Body of pancreas (tissue), 4 donors: Measurements from ENCODE around the gene TSPAN31. TPM values are rescaled to one million over a fixed set of nuclear protein-coding genes. Genes with fewer than 3 reads are reported as not detected.
"Not testable (repeated sequence)": the region's sequence is repeated elsewhere in the genome, so short reads cannot be mapped to it uniquely, and the experiment has no call there.

Experiments
- ATAC-seq: fragments of 150-250 bp; one replicate; pipeline ENCODE4 v1.9.1; 2016
- DNase-seq, 4 donors: peaks; one replicate each; pipeline ENCODE4 v3.0.0-alpha.2; 2019
- H3K27ac ChIP-seq, 4 donors: fragments of 200-600 bp; sonication (generic); 1 replicate in 3 of 4; 2 replicates in 1 of 4; pipeline versions ENCODE4 v1.5.1 to v1.6.1; 2016 to 2019; ENCODE audit warnings: mild to moderate bottlenecking in 1 of 4, mixed read lengths in 1 of 4, moderate library complexity in 1 of 4
- H3K27me3 ChIP-seq, 2 donors: fragments of 200-600 bp; sonication (generic); one replicate each; pipeline ENCODE4 v1.6.0; 2016; ENCODE audit warnings: mild to moderate bottlenecking in 1 of 2
- H3K36me3 ChIP-seq, 2 donors: fragments of 200-600 bp; sonication (generic); replicated peaks in 1 of 2; 2 replicates each; pipeline ENCODE4 v1.5.1; 2016; ENCODE audit warnings: low read depth in 2 of 2; ENCODE audit not compliant: insufficient read depth in 1 of 2
- H3K4me1 ChIP-seq: fragments of 200-600 bp; sonication (generic); one replicate; pipeline ENCODE4 v1.6.0; 2016
- H3K4me3 ChIP-seq, 2 donors: fragments of 200-600 bp; sonication (generic); 1 replicate in 1 of 2; 2 replicates in 1 of 2; pipeline ENCODE4 v1.5.1; 2016 to 2019
- H3K9me3 ChIP-seq, 3 donors: fragments of 200-600 bp; sonication (generic); 1 replicate in 2 of 3; 2 replicates in 1 of 3; pipeline ENCODE4 v1.5.1; 2016
- POLR2A ChIP-seq, 3 donors: fragments of 450-650 bp; IDR thresholded peaks; one replicate each; pipeline ENCODE4 v1.6.1; 2016; ENCODE audit warnings: antibody characterized with exemption in 3 of 3, mild to moderate bottlenecking in 2 of 3
- WGBS, 2 donors: methylation state at CpG; one replicate each; pipeline ENCODE4 v1.1.5; 2017; 5-methylcytosine and 5-hydroxymethylcytosine counted together
- intact Hi-C: fragments of 100-400 bp; cut with DNase I; formaldehyde crosslinking; loops from one replicate; pipeline ENCODE4 v1.15.1; 2023
- total RNA-seq, 2 donors: library from RNA; depleted of rRNA; stranded (reverse); fragments of >200 nt; gene quantifications; one replicate each; pipeline ENCODE4 v1.1.0, GENCODE V29; 2016
- TF ChIP-seq, protein P1 (sequence below), 7 experiments: fragments of 450-650 bp in 4 of 7; fragments of 200-600 bp in 3 of 7; sonication (generic) in 3 of 7; IDR thresholded peaks; one replicate each; pipeline ENCODE4 v1.5.1; 2016 to 2019; ENCODE audit warnings: antibody characterized with exemption in 7 of 7

The TSPAN31 gene
- total RNA-seq, 2 donors from 2014 or later, result 33.7 to 36.9 TPM

DNA sequence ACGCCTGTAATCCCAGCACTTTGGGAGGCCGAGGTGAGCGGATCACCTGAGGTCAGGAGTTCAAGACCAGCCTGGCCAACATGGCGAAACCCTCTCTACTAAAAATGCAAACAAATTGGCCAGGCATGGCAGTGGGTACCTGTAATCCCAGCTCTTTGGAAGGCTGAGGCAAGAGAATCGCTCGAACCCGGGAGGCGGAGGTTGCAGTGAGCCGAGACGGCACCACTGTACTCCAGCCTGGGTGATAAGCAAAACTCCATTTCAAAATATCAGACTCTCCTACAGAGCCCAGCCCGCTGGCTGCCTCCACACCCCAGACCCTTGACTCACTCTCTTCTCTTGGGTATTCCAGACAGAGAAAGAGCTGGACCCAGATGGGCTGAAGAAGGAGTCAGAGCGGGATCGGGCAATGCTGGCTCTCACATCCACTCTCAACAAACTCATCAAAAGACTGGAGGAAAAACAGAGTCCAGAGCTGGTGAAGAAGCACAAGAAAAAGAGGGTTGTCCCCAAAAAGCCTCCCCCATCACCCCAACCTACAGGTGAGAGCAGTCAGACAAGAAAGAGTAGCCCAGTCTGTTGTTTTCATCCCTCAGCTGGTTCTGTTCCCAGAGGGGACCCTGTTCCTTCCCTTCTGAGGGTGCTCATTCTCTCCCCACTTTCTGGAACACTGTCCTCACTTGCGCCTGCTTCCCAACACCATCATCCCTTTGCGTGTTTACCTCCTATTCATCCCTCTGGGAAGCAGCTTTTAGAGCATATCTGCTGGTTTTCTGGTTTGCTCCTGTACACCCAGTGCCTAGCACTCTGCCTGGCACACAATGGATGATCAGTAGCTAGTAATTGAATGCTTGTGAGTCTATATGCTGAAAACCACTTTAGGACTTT is 26.0 kb upstream of the TSPAN31 start:
- Histone ChIP-seq H3K9me3 (no peaks in the 10 kb centered on the region), H3K36me3 (peaks cover 6 to 39% of the 10 kb centered on the region in 2 donors), H3K4me3 (no peak overlapping the region), H3K27ac (no peak overlapping the region), H3K27me3 (no peaks in the 10 kb centered on the region), H3K4me1 (no peaks in the 10 kb centered on the region)
- intact Hi-C loops, result loop anchor here (10.0 kb wide), 1 partner anchor 1734 kb away; no protein-coding TSS in a partner anchor
- TF ChIP-seq POLR2A (IDR thresholded peaks at IDR 0.05), result no peak
- TF ChIP-seq, protein P1, sequence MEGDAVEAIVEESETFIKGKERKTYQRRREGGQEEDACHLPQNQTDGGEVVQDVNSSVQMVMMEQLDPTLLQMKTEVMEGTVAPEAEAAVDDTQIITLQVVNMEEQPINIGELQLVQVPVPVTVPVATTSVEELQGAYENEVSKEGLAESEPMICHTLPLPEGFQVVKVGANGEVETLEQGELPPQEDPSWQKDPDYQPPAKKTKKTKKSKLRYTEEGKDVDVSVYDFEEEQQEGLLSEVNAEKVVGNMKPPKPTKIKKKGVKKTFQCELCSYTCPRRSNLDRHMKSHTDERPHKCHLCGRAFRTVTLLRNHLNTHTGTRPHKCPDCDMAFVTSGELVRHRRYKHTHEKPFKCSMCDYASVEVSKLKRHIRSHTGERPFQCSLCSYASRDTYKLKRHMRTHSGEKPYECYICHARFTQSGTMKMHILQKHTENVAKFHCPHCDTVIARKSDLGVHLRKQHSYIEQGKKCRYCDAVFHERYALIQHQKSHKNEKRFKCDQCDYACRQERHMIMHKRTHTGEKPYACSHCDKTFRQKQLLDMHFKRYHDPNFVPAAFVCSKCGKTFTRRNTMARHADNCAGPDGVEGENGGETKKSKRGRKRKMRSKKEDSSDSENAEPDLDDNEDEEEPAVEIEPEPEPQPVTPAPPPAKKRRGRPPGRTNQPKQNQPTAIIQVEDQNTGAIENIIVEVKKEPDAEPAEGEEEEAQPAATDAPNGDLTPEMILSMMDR (IDR thresholded peaks at IDR 0.05), result no peak
- DNase-seq (no peak), ATAC-seq (no peak)
- 97 to 98% methylated on average over 15 of the region's 15 CpGs for WGBS, 2 donors

DNA sequence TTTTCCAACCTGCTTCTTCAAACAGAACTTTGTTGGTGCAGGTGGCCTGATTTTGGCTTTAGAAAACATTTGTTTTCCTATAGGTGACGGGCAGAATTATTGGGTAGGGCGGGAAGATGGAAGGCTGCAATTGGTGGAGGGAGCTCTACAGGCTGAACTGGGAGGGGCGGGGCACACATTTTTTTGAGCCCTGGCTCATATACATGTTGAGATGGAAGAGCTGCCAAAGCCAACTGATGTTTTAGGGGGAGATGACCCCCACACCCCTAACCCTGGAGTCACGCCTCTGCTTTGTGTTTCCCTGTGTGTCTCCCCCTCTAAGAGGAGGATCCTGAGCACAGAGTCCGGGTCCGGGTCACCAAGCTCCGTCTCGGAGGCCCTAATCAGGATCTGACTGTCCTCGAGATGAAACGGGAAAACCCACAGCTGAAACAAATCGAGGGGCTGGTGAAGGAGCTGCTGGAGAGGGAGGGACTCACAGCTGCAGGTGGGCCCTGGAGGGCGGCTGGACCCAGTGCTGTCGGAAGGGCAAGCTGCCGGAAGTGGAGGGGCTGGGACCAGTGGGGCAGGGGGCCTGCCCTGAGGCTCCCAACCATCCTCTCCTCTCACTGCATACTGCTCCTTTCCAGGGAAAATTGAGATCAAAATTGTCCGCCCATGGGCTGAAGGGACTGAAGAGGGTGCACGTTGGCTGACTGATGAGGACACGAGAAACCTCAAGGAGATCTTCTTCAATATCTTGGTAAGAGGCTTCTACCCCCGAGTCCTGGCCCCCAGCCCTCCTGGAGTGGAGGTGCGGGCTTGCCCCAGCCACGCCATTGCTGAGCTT is 24.8 kb upstream of the TSPAN31 start:
- Histone ChIP-seq H3K36me3 (peaks cover 6 to 39% of the 10 kb centered on the region in 2 donors), H3K9me3 (no peaks in the 10 kb centered on the region), H3K27me3 (no peaks in the 10 kb centered on the region), H3K4me3 (no peak overlapping the region), H3K4me1 (no peaks in the 10 kb centered on the region), H3K27ac (no peak overlapping the region)
- no peak for TF ChIP-seq POLR2A (IDR thresholded peaks at IDR 0.05)
- TF ChIP-seq, protein P1 (IDR thresholded peaks at IDR 0.05), result no peak
- ATAC-seq (no peak), DNase-seq (no peak)
- WGBS, 2 donors, result 84 to 90% methylated on average over 18 to 20 of the region's 20 CpGs
- intact Hi-C loops, result loop anchor here (10.0 kb wide), 1 partner anchor 1735 kb away; no protein-coding TSS in a partner anchor

DNA sequence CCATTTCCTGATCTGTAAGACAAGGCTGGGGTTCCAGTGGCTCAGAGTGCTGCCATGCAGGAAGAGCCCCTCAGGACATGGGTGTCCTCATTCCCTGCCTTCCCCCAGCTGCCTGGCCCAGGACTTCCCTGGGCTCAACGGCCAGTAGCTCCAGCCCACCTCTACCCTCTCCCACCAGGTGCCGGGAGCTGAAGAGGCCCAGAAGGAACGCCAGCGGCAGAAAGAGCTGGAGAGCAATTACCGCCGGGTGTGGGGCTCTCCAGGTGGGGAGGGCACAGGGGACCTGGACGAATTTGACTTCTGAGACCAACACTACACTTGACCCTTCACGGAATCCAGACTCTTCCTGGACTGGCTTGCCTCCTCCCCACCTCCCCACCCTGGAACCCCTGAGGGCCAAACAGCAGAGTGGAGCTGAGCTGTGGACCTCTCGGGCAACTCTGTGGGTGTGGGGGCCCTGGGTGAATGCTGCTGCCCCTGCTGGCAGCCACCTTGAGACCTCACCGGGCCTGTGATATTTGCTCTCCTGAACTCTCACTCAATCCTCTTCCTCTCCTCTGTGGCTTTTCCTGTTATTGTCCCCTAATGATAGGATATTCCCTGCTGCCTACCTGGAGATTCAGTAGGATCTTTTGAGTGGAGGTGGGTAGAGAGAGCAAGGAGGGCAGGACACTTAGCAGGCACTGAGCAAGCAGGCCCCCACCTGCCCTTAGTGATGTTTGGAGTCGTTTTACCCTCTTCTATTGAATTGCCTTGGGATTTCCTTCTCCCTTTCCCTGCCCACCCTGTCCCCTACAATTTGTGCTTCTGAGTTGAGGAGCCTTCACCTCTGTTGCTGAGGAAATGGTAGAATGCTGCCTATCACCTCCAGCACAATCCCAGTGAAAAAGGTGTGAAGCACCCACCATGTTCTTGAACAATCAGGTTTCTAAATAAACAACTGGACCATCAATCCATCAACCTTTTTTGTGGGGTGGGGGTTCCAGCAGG is 23.9 kb upstream of the TSPAN31 start:
- H3K36me3 ChIP-seq, result peaks cover 6 to 34% of the 10 kb centered on the region in 2 donors
- H3K27me3 ChIP-seq, result no peaks in the 10 kb centered on the region
- 81 to 88% methylated on average over 6 of the region's 11 CpGs for WGBS, 2 donors
- no peak overlapping the region for H3K27ac ChIP-seq
- intact Hi-C loops, result no loop called here
- ATAC-seq, result no peak
- H3K4me1 ChIP-seq, result peaks cover 3% of the 10 kb centered on the region
- no peak overlapping the region for H3K4me3 ChIP-seq
- no peak for DNase-seq
- TF ChIP-seq, protein P1 (IDR thresholded peaks at IDR 0.05), result no peak
- TF ChIP-seq POLR2A (IDR thresholded peaks at IDR 0.05), result no peak
- no peaks in the 10 kb centered on the region for H3K9me3 ChIP-seq

DNA sequence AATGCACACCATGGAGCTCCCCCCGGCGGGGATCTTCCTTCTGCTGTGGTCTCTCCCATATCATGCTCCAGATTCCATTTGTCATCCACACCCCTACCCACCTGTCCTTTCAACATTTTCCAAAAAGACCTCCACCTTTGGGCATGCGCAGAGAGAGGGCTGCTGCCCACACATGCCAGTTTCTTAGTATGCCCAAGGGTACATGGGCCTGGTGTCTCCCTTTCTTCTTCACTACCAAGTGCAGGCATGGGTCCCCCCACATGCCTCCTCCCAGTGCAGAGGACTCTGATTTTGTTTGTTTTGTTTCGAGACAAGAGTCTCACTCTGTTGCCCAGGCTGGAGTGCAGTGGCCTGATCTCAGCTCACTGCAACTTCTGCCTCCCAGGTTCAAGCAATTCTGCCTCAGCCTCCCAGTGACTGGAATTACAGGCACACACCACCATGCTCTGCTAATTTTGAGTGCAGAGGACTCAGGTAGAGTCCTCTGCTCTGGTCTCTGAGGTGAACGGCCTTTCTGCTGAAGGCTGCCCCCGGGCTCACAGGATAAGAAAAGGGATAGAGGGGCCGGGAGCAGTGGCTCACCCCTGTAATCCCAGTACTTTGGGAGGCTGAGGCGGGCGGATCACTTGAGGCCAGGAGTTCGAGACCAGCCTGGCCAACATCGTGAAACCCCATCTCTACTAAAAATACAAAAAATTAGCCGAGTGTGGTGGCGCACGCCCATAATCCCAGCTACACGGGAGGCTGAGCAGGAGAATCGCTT is 22.8 kb upstream of the TSPAN31 start:
- 92 to 97% methylated on average over 16 of the region's 16 CpGs for WGBS, 2 donors

More for the DNA sequence above, 22.8 kb upstream of the TSPAN31 start:
- ATAC-seq, intact Hi-C loops, H3K27me3 ChIP-seq, DNase-seq, H3K9me3 ChIP-seq, H3K27ac ChIP-seq, H3K4me3 ChIP-seq: not testable (repeated sequence)
- peaks cover 14% of the 10 kb centered on the region for H3K4me1 ChIP-seq
- H3K36me3 ChIP-seq, result peaks cover 6 to 25% of the 10 kb centered on the region in 2 donors
